GM12878 (cell line): Measurements from ENCODE around the gene OR10G2.

Experiments
- EP300 ChIP-seq, 2 experiments: fragments of 150-350 bp in 1 of 2; IDR thresholded peaks; 2 replicates each; pipeline ENCODE4 v1.6.1; 2011 to 2012; ENCODE audit warnings: low read depth in 2 of 2, low read length in 2 of 2, borderline replicate concordance in 1 of 2, improper control_type of control experiment in 1 of 2, inconsistent platforms in 1 of 2; ENCODE audit not compliant: control insufficient read depth in 1 of 2
- EZH2 ChIP-seq: IDR thresholded peaks from 2 replicates; pipeline ENCODE4 v1.6.1; 2012; ENCODE audit warnings: low read depth, mild to moderate bottlenecking, control low read depth, inconsistent platforms, low read length, borderline replicate concordance; ENCODE audit not compliant: control insufficient read depth
- GABPA ChIP-seq: IDR thresholded peaks from 2 replicates; pipeline ENCODE4 v1.6.1; 2014; ENCODE audit warnings: antibody characterized with exemption, low read depth, mild to moderate bottlenecking, inconsistent platforms
- POLR2A ChIP-seq: IDR thresholded peaks from 2 replicates; pipeline ENCODE4 v1.6.1; 2011; ENCODE audit warnings: low read depth, mild to moderate bottlenecking, low read length
- POLR2AphosphoS5 ChIP-seq: IDR thresholded peaks from 2 replicates; pipeline ENCODE4 v1.6.1; 2011; ENCODE audit warnings: mild to moderate bottlenecking, low read length, inconsistent platforms
- RAD21 ChIP-seq: IDR thresholded peaks from 2 replicates; pipeline ENCODE4 v1.6.1; 2011; ENCODE audit warnings: mild to moderate bottlenecking, low read depth, low read length, moderate library complexity; ENCODE audit not compliant: insufficient read depth
- RAD51 ChIP-seq: fragments of 450-650 bp; IDR thresholded peaks from 2 replicates; pipeline ENCODE4 v1.6.1; 2016; ENCODE audit warnings: moderate library complexity, mild to moderate bottlenecking, inconsistent platforms
- TF ChIP-seq, protein P1 (sequence below): fragments of 450-650 bp; IDR thresholded peaks from 2 replicates; pipeline ENCODE4 v1.6.1; 2017; ENCODE audit warnings: mild to moderate bottlenecking
- TF ChIP-seq, protein P2 (sequence below): fragments of 450-650 bp; formaldehyde crosslinking; IDR thresholded peaks from 2 replicates; pipeline ENCODE4 v1.4.0; 2020; ENCODE audit warnings: mild to moderate bottlenecking, moderate library complexity
- TF ChIP-seq, protein P3 (sequence below), 3 experiments: IDR thresholded peaks in 2 of 3; conservative IDR thresholded peaks in 1 of 3; 2 replicates each; pipeline ENCODE4 v1.5.1; 2011; ENCODE audit warnings: low read depth in 3 of 3, low read length in 3 of 3, mild to moderate bottlenecking in 3 of 3, control low read depth in 2 of 3, moderate library complexity in 2 of 3, inconsistent platforms in 1 of 3, mixed read lengths in 1 of 3; ENCODE audit not compliant: control insufficient read depth in 2 of 3, insufficient read depth in 1 of 3; ENCODE audit errors: extremely low read depth in 1 of 3
- TF ChIP-seq, protein P4 (sequence below): IDR thresholded peaks from 2 replicates; pipeline ENCODE4 v1.6.1; 2012; ENCODE audit warnings: mild to moderate bottlenecking, low read depth, low read length

DNA sequence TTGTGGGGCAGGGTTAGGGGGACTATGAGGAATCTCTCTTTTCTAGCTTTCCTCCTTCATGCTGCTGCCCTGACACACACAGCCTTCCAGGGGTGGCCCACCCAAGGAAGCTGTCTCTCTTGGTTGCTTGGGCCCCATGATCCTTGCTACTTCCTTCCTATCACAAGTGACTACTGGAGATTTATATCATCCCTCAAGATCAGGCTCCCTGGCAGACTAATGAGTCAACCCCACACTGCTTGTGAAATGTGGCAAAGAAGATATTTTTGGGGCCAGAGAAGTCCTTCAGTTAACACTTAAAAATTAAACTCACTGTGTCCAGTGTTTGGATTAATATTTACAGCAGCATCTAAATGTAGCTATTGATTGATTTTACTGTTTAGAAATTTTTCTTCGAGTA, 37.4 kb upstream of the OR10G2 start:
- TF ChIP-seq EZH2 (no peak), RAD21 (no peak), RAD51 (no peak), POLR2A (no peak), EP300 (IDR thresholded peaks at IDR 0.05; ENCODE audit: borderline replicate concordance in 1 of 2, control insufficient read depth in 1 of 2, low read depth in 2 of 2, low read length in 2 of 2) (no peak), POLR2AphosphoS5 (no peak), GABPA (no peak)
- TF ChIP-seq, protein P1, sequence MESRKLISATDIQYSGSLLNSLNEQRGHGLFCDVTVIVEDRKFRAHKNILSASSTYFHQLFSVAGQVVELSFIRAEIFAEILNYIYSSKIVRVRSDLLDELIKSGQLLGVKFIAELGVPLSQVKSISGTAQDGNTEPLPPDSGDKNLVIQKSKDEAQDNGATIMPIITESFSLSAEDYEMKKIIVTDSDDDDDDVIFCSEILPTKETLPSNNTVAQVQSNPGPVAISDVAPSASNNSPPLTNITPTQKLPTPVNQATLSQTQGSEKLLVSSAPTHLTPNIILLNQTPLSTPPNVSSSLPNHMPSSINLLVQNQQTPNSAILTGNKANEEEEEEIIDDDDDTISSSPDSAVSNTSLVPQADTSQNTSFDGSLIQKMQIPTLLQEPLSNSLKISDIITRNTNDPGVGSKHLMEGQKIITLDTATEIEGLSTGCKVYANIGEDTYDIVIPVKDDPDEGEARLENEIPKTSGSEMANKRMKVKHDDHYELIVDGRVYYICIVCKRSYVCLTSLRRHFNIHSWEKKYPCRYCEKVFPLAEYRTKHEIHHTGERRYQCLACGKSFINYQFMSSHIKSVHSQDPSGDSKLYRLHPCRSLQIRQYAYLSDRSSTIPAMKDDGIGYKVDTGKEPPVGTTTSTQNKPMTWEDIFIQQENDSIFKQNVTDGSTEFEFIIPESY: no peak
- TF ChIP-seq, protein P2, sequence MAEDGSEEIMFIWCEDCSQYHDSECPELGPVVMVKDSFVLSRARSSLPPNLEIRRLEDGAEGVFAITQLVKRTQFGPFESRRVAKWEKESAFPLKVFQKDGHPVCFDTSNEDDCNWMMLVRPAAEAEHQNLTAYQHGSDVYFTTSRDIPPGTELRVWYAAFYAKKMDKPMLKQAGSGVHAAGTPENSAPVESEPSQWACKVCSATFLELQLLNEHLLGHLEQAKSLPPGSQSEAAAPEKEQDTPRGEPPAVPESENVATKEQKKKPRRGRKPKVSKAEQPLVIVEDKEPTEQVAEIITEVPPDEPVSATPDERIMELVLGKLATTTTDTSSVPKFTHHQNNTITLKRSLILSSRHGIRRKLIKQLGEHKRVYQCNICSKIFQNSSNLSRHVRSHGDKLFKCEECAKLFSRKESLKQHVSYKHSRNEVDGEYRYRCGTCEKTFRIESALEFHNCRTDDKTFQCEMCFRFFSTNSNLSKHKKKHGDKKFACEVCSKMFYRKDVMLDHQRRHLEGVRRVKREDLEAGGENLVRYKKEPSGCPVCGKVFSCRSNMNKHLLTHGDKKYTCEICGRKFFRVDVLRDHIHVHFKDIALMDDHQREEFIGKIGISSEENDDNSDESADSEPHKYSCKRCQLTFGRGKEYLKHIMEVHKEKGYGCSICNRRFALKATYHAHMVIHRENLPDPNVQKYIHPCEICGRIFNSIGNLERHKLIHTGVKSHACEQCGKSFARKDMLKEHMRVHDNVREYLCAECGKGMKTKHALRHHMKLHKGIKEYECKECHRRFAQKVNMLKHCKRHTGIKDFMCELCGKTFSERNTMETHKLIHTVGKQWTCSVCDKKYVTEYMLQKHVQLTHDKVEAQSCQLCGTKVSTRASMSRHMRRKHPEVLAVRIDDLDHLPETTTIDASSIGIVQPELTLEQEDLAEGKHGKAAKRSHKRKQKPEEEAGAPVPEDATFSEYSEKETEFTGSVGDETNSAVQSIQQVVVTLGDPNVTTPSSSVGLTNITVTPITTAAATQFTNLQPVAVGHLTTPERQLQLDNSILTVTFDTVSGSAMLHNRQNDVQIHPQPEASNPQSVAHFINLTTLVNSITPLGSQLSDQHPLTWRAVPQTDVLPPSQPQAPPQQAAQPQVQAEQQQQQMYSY (CRISPR knock-in tag): no peak
- TF ChIP-seq, protein P3, sequence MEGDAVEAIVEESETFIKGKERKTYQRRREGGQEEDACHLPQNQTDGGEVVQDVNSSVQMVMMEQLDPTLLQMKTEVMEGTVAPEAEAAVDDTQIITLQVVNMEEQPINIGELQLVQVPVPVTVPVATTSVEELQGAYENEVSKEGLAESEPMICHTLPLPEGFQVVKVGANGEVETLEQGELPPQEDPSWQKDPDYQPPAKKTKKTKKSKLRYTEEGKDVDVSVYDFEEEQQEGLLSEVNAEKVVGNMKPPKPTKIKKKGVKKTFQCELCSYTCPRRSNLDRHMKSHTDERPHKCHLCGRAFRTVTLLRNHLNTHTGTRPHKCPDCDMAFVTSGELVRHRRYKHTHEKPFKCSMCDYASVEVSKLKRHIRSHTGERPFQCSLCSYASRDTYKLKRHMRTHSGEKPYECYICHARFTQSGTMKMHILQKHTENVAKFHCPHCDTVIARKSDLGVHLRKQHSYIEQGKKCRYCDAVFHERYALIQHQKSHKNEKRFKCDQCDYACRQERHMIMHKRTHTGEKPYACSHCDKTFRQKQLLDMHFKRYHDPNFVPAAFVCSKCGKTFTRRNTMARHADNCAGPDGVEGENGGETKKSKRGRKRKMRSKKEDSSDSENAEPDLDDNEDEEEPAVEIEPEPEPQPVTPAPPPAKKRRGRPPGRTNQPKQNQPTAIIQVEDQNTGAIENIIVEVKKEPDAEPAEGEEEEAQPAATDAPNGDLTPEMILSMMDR (IDR thresholded peaks at IDR 0.05 in 2 of 3, conservative IDR thresholded peaks at IDR 0.05 in 1 of 3; ENCODE audit: control insufficient read depth in 2 of 3, extremely low read depth in 1 of 3, insufficient read depth in 1 of 3, low read depth in 3 of 3, low read length in 3 of 3): no peak
- TF ChIP-seq, protein P4, sequence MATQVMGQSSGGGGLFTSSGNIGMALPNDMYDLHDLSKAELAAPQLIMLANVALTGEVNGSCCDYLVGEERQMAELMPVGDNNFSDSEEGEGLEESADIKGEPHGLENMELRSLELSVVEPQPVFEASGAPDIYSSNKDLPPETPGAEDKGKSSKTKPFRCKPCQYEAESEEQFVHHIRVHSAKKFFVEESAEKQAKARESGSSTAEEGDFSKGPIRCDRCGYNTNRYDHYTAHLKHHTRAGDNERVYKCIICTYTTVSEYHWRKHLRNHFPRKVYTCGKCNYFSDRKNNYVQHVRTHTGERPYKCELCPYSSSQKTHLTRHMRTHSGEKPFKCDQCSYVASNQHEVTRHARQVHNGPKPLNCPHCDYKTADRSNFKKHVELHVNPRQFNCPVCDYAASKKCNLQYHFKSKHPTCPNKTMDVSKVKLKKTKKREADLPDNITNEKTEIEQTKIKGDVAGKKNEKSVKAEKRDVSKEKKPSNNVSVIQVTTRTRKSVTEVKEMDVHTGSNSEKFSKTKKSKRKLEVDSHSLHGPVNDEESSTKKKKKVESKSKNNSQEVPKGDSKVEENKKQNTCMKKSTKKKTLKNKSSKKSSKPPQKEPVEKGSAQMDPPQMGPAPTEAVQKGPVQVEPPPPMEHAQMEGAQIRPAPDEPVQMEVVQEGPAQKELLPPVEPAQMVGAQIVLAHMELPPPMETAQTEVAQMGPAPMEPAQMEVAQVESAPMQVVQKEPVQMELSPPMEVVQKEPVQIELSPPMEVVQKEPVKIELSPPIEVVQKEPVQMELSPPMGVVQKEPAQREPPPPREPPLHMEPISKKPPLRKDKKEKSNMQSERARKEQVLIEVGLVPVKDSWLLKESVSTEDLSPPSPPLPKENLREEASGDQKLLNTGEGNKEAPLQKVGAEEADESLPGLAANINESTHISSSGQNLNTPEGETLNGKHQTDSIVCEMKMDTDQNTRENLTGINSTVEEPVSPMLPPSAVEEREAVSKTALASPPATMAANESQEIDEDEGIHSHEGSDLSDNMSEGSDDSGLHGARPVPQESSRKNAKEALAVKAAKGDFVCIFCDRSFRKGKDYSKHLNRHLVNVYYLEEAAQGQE: no peak
